Stimulated activated CD4-positive, alpha-beta T cell treated with anti-CD3 and anti-CD28 coated beads, Interleukin-2, amount 100 ng/mL, for 4 hours (primary cell): ENCODE results near the gene SLC46A1.

ENCODE experiments used
- DNase-seq: peaks from one replicate; pipeline ENCODE4 v3.0.0-alpha.2; 2020; ENCODE audit warnings: low read depth

The SLC46A1 gene

GRCh38 chr17:28350271-28350670, 55.7 kb downstream of the SLC46A1 start:
- DNase-seq, result no peak

GRCh38 chr17:28348979-28349378, 57.0 kb downstream of the SLC46A1 start:
- DNase-seq, result no peak

- no peak for DNase-seq
Observed at GRCh38 chr17:28347261-28347891, 58.6 kb downstream of the SLC46A1 start.

GRCh38 chr17:28346746-28347246, 59.2 kb downstream of the SLC46A1 start:
- no peak for DNase-seq

- no peak for DNase-seq
Observed at GRCh38 chr17:28346199-28346580, 59.8 kb downstream of the SLC46A1 start.

- DNase-seq, result no peak
Observed at GRCh38 chr17:28345419-28346198, 60.4 kb downstream of the SLC46A1 start.
